K562 (cell line): ENCODE results near the gene ZNF428. TPM values are rescaled to one million over a fixed set of nuclear protein-coding genes. Genes with fewer than 3 reads are reported as not detected.

Experiments used
- ATAC-seq: fragments of 200-7000 bp; cut with Tn5 transposase; 3 replicates; pipeline ENCODE4 v1.9.1; 2020; ENCODE audit warnings: moderate library complexity
- BruUV-seq: library from RNA; stranded (reverse); fragments of 400-500 nt; replicated peaks from 2 replicates; lab custom pipeline; 2021; lab: Mats Ljungman, UMichigan
- CTCF ChIA-PET: fragments of 300-600 bp; formaldehyde crosslinking; extraction: SDS; loops from one replicate; lab custom pipeline; 2021; ENCODE audit warnings: low intra/inter-chr PET ratio; lab: Yijun Ruan, JAX
- POLR2A ChIA-PET: fragments of 300-600, 350-650 bp; sonication (Branson Sonifier 250); formaldehyde crosslinking; extraction: SDS; loops from one replicate; lab custom pipeline; 2021; ENCODE audit warnings: antibody characterized with exemption, inconsistent platforms; lab: Yijun Ruan, JAX
- DNase-seq, 4 experiments: peaks; one replicate each; pipeline versions ENCODE4 v3.0.0 to v3.0.0-alpha.2; 2011 to 2018; ENCODE audit warnings: low spot score in 3 of 4, mixed read lengths in 3 of 4; ENCODE audit errors: extremely low read depth in 1 of 4
- FAIRE-seq: peaks from 2 replicates; lab custom pipeline; 2011; peaks lifted over from hg19 to GRCh38; lab: Jason Lieb, UNC
- H2AFZ ChIP-seq: 2 replicates; pipeline ENCODE4 v1.6.0; 2011; ENCODE audit warnings: low read depth, low read length, control low read depth, inconsistent platforms
- H3K27ac ChIP-seq: fragments of 200-600 bp; 3 replicates; pipeline ENCODE4 v1.8.0; 2011; ENCODE audit warnings: low read depth, mild to moderate bottlenecking, control low read depth, inconsistent platforms, low read length, moderate library complexity, mixed read lengths; ENCODE audit errors: extremely low read depth
- H3K27me3 ChIP-seq, 2 experiments: fragments of 300-600 bp in 1 of 2; 2 replicates in 1 of 2; 3 replicates in 1 of 2; pipeline versions ENCODE4 v1.6.0 to v1.8.0; 2011; ENCODE audit warnings: inconsistent platforms in 2 of 2, low read length in 2 of 2, mild to moderate bottlenecking in 1 of 2, mixed read lengths in 1 of 2, moderate library complexity in 1 of 2; ENCODE audit not compliant: control insufficient read depth in 2 of 2, insufficient read depth in 2 of 2
- H3K36me3 ChIP-seq: fragments of 300-600 bp; 3 replicates; pipeline ENCODE4 v1.8.0; 2011; ENCODE audit warnings: mild to moderate bottlenecking, low read length, inconsistent platforms; ENCODE audit not compliant: control insufficient read depth, insufficient read depth
- H3K4me1 ChIP-seq, 2 experiments: fragments of 200-600 bp in 1 of 2; replicated peaks in 1 of 2; 2 replicates in 1 of 2; 3 replicates in 1 of 2; pipeline versions ENCODE4 v1.5.1 to v1.8.0; 2011; ENCODE audit warnings: inconsistent platforms in 2 of 2, low read length in 2 of 2, mild to moderate bottlenecking in 1 of 2, mixed read lengths in 1 of 2, moderate library complexity in 1 of 2; ENCODE audit not compliant: control insufficient read depth in 2 of 2, insufficient read depth in 2 of 2
- H3K4me2 ChIP-seq: 2 replicates; pipeline ENCODE4 v1.6.1; 2011; ENCODE audit warnings: low read length, control low read depth, inconsistent platforms, mixed read lengths; ENCODE audit not compliant: insufficient read depth
- H3K4me3 ChIP-seq: fragments of 200-600 bp; sonication (generic), shearing (Covaris generic); 2 replicates; pipeline ENCODE4 v1.5.1; 2016; ENCODE audit warnings: control low read depth, inconsistent platforms
- H3K79me2 ChIP-seq: fragments of 200-600 bp; 3 replicates; pipeline ENCODE4 v1.8.0; 2011; ENCODE audit warnings: low read length, inconsistent platforms; ENCODE audit not compliant: control insufficient read depth, insufficient read depth
- H3K9ac ChIP-seq, 2 experiments: 2 replicates each; pipeline versions ENCODE4 v1.6.0 to v1.6.1; 2011; ENCODE audit warnings: low read depth in 2 of 2, low read length in 2 of 2, control low read depth in 1 of 2, inconsistent platforms in 1 of 2, mild to moderate bottlenecking in 1 of 2, mixed read lengths in 1 of 2; ENCODE audit not compliant: insufficient read depth in 1 of 2
- H3K9me1 ChIP-seq: one replicate; pipeline ENCODE4 v1.6.0; 2011; ENCODE audit warnings: inconsistent platforms, mild to moderate bottlenecking, low read length, moderate library complexity; ENCODE audit not compliant: control insufficient read depth, insufficient read depth
- H3K9me3 ChIP-seq: replicated peaks from 2 replicates; pipeline ENCODE4 v1.5.1; 2011; ENCODE audit warnings: low read depth, low read length, inconsistent platforms; ENCODE audit not compliant: control insufficient read depth, insufficient read depth
- H4K20me1 ChIP-seq: replicated peaks from 2 replicates; pipeline ENCODE4 v1.6.1; 2011; ENCODE audit warnings: low read length, inconsistent platforms, mixed read lengths; ENCODE audit not compliant: control insufficient read depth, insufficient read depth
- FOXK1 ChIP-seq: sonication (generic); formaldehyde crosslinking; IDR thresholded peaks from 2 replicates; pipeline ENCODE4 v1.8.0; 2022; ENCODE audit warnings: missing genetic modification reagents, mild to moderate bottlenecking, borderline replicate concordance
- FOXK2 ChIP-seq, 2 experiments: fragments of 450-650 bp; IDR thresholded peaks in 1 of 2; conservative IDR thresholded peaks in 1 of 2; 2 replicates each; pipeline ENCODE4 v1.6.1; 2016; ENCODE audit warnings: low read depth in 2 of 2, mild to moderate bottlenecking in 1 of 2
- GABPB1 ChIP-seq: sonication (generic); formaldehyde crosslinking; IDR thresholded peaks from 2 replicates; pipeline ENCODE4 v1.8.0; 2022; ENCODE audit warnings: mild to moderate bottlenecking, missing genetic modification reagents
- JUND ChIP-seq, 2 experiments: IDR thresholded peaks; 2 replicates in 1 of 2; 3 replicates in 1 of 2; pipeline ENCODE4 v1.6.1; 2011; ENCODE audit warnings: borderline replicate concordance in 2 of 2, low read depth in 2 of 2, low read length in 2 of 2, improper control_type of control experiment in 1 of 2, missing biosample characterization in 1 of 2, missing genetic modification characterization in 1 of 2, missing genetic modification reagents in 1 of 2
- MECOM ChIP-seq: fragments of 250-450 bp; sonication (Bioruptor Pico); IDR thresholded peaks from 2 replicates; pipeline ENCODE4 v1.8.0; 2022; ENCODE audit warnings: inconsistent platforms
- NR2C2 ChIP-seq, 2 experiments: fragments of 200-800 bp in 1 of 2; sonication (Bioruptor generic) in 1 of 2; sonication (generic) in 1 of 2; formaldehyde crosslinking in 1 of 2; IDR thresholded peaks; 2 replicates each; pipeline versions ENCODE4 v1.6.1 to v1.8.0; 2016 to 2022; ENCODE audit warnings: mild to moderate bottlenecking in 1 of 2, missing compliant biosample characterization in 1 of 2, missing genetic modification characterization in 1 of 2, missing genetic modification reagents in 1 of 2
- PHF8 ChIP-seq: fragments of 200-600 bp; sonication (generic); IDR thresholded peaks from 2 replicates; pipeline ENCODE4 v1.6.1; 2012; ENCODE audit warnings: mixed run types, mild to moderate bottlenecking, inconsistent platforms, low read length, moderate library complexity, borderline replicate concordance
- SRSF3 ChIP-seq: fragments of 200-400 bp; formaldehyde crosslinking; IDR thresholded peaks from 2 replicates; pipeline ENCODE4 v1.6.1; 2016; ENCODE audit warnings: mild to moderate bottlenecking, low read length, moderate library complexity; ENCODE audit not compliant: insufficient read depth
- SUPT5H ChIP-seq: fragments of 450-650 bp; IDR thresholded peaks from 2 replicates; pipeline ENCODE4 v1.6.1; 2016
- ZNF282 ChIP-seq: sonication (generic); formaldehyde crosslinking; IDR thresholded peaks from 2 replicates; pipeline ENCODE4 v1.8.1; 2023; ENCODE audit warnings: missing genetic modification reagents
- WGBS: fragments of 100-300 bp; shearing (Covaris generic); methylation state at CpG from one replicate; pipeline ENCODE4 v1.1.6; 2016; ENCODE audit warnings: low coverage, mixed read lengths; ENCODE audit not compliant: insufficient coverage; ENCODE audit errors: missing lambda C conversion rate; 5-methylcytosine and 5-hydroxymethylcytosine counted together
- in situ Hi-C: fragments of 300-500 bp; cut with MboI; formaldehyde crosslinking; loops from 4 replicates; pipeline ENCODE4 v1.15.0; 2018; ENCODE audit warnings: inconsistent platforms, mixed read lengths
- intact Hi-C: fragments of 100-400 bp; cut with micrococcal nuclease; formaldehyde crosslinking; loops from 2 replicates; pipeline ENCODE4 v1.14.2; 2022
- polyA plus RNA-seq, 8 experiments: library from polyadenylated mRNA; depleted of rRNA in 4 of 8; stranded (reverse) in 5 of 8; unstranded in 3 of 8; fragments of >200 nt; fragmentation: Nextera tagmentation in 2 of 8; fragmentation: Illumina TruSeq in 1 of 8; extraction: Ambion mirVana in 2 of 8; extraction: Trizol in 1 of 8; gene quantifications; 2 replicates each; pipeline versions ENCODE4 v1.2.1 to v1.2.3, GENCODE V29; 2011 to 2014; ENCODE audit warnings: inconsistent platforms in 1 of 8, missing spikeins in 1 of 8
- total RNA-seq, 7 experiments: library from RNA; depleted of rRNA in 6 of 7; stranded (reverse); fragments of >200 nt in 6 of 7; fragmentation: Illumina TruSeq in 2 of 7; extraction: Trizol in 2 of 7; gene quantifications; 2 replicates each; pipeline versions ENCODE4 v1.2.1 to v1.2.3, GENCODE V29; 2011 to 2021; ENCODE audit warnings: low replicate concordance in 1 of 7
- TF ChIP-seq, protein P1 (sequence below): fragments of 150-350 bp; conservative IDR thresholded peaks from 2 replicates; pipeline ENCODE4 v1.6.1; 2014; ENCODE audit warnings: low read length

ZNF428 gene
- total and polyA plus RNA-seq, 9 of the 15 experiments (the other 6 are each of a cell fraction or from before 2014, with no cell fraction given), result 0.15 to 85.7 (median 15.9) TPM

DNA sequence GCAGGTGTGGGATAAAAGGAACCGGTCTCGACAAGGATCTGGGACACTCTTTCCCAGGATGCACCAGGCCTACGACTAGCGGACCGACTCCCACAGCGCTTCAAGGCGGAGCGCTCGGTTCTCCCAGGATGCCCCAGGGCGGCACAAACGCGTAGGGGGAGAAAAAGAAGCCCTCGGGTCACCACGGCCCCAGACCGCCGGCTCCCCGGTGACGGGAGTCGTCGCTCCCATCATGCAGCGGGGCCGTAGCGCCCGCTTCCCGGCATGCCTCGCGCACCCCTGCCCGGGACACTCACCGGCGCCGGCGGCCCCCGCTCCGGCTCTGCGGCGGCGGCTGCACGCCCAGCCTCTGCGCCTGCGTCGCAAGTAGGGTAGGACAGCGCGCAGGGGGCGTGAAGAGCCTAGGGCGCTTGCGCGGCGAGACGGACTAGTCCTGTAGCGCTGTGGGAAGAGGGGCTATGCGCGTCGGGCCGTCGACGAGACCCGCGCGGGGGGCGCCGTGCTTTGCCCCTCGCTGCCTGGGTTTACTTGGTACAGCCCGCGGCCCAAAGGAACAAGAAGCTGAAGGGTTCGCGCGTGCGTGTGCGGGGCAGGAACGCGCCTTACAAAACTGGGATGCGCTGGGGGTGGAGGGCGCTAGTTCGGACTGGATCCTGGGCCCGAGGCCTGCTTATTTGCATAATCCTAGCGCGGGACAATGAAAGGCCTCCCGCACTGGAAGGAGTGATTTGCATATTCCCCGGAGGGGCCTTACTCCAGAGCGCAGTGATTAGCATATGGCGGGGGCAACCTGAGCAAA is at the start of gene ZNF428 (continued):
- TF ChIP-seq JUND (IDR thresholded peaks at IDR 0.05; ENCODE audit: borderline replicate concordance, low read depth, low read length) (peak; percentile 1; the same call in 1 of the 2 replicates), JUND (tag; IDR thresholded peaks at IDR 0.05; ENCODE audit: borderline replicate concordance, low read depth, low read length) (no peak), MECOM (CRISPR knock-in tag) (no peak)
- TF ChIP-seq, all 486 proteins: peak for 130

- Histone ChIP-seq H3K9me1 (no peaks in the 10 kb centered on the region), H3K79me2 (no peaks in the 10 kb centered on the region; the same call in 2 of the 3 replicates), H3K9me3 (no peaks in the 10 kb centered on the region; the same call in 1 of the 2 replicates), H2AFZ (peak overlapping the region; percentile 95), H3K9ac (peak overlapping the region; percentile 58 to 85; a peak in 3 of 4 replicates), H3K27ac (peak overlapping the region; percentile 53; the same call in 2 of the 3 replicates), H4K20me1 (no peaks in the 10 kb centered on the region; the same call in 1 of the 2 replicates), H3K27me3 (no peaks in the 10 kb centered on the region), H3K36me3 (peaks cover 4% of the 10 kb centered on the region; the same call in 2 of the 3 replicates), H3K4me1 (peaks cover 20 to 40% of the 10 kb centered on the region in 2 experiments), H3K4me3 (peak overlapping the region; percentile 55), H3K4me2 (peak overlapping the region; percentile 80)
- intact Hi-C loops (loop anchor here (2.0 to 10.0 kb wide), 4 partner anchors 54 to 139 kb away; partner anchors contain the start of gene ZNF575), in situ Hi-C loops (no loop called here)
- under 1% methylated on average over 37 of the region's 44 CpGs for WGBS
- ChIA-PET POLR2A (interaction anchor here (0.6 to 1.3 kb wide), 11 partner anchors 10 to 1399 kb away, joined by 3 to 7 read pairs (median 3); partner anchors contain the start of genes SMG9, ZNF222 and ZNF45), CTCF (interaction anchor here (0.6 to 1.1 kb wide), 2 partner anchors 117 to 437 kb away, joined by 3 to 4 read pairs; no protein-coding TSS in a partner anchor)
- DNase-seq, result peak; percentile 97 to 98 (median 98)
- peak; percentile 93 for ATAC-seq
- BruUV-seq, result no TSS peak
- peak; percentile 100 for FAIRE-seq
- TF ChIP-seq FOXK2 (conservative IDR thresholded peaks at IDR 0.05 in 1 of 2, IDR thresholded peaks at IDR 0.05 in 1 of 2; ENCODE audit: low read depth in 2 of 2) (0 out of 4 replicates have a peak, but pooled peaks of 1 of the 2 experiments have one; percentile 21), GABPB1 (CRISPR knock-in tag) (no peak), FOXK1 (0 out of 2 replicates have a peak, but pooled peaks have one; percentile 26), NR2C2 (CRISPR knock-in tag; IDR thresholded peaks at IDR 0.05) (no peak), NR2C2 (tag; IDR thresholded peaks at IDR 0.05) (peak; percentile 94), ZNF282 (no peak), SUPT5H (peak; percentile 65; the same call in 1 of the 2 replicates), PHF8 (peak; percentile 71; the same call in 1 of the 2 replicates), SRSF3 (no peak)
- TF ChIP-seq, protein P1, sequence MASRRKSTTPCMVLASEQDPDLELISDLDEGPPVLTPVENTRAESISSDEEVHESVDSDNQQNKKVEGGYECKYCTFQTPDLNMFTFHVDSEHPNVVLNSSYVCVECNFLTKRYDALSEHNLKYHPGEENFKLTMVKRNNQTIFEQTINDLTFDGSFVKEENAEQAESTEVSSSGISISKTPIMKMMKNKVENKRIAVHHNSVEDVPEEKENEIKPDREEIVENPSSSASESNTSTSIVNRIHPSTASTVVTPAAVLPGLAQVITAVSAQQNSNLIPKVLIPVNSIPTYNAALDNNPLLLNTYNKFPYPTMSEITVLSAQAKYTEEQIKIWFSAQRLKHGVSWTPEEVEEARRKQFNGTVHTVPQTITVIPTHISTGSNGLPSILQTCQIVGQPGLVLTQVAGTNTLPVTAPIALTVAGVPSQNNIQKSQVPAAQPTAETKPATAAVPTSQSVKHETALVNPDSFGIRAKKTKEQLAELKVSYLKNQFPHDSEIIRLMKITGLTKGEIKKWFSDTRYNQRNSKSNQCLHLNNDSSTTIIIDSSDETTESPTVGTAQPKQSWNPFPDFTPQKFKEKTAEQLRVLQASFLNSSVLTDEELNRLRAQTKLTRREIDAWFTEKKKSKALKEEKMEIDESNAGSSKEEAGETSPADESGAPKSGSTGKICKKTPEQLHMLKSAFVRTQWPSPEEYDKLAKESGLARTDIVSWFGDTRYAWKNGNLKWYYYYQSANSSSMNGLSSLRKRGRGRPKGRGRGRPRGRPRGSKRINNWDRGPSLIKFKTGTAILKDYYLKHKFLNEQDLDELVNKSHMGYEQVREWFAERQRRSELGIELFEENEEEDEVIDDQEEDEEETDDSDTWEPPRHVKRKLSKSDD, result no peak
Measured at GRCh38 chr19:43668406-43669109, 49.1 kb upstream of the ZNF428 start.
